ENCODE results near the gene MAN2C1.
"Not testable (repeated sequence)": the region's sequence is repeated elsewhere in the genome, so short reads cannot be mapped to it uniquely, and the experiment has no call there.

The MAN2C1 gene

GRCh38 chr15:75367913-75368688 is at the start of gene MAN2C1:
MAN2C1 (minus strand) TSS chr15:75368607; CDS start chr15:75368583, 24 bp downstream.
- Mint-ChIP-seq H3K27ac (peak within 1 kb of the TSS; percentile 93 to 95), H3K9me3 (no peaks in the 10 kb centered on the region), H3K4me1 (peaks cover 41% of the 10 kb centered on the region), H3K27me3 (no peaks in the 10 kb centered on the region), H3K4me3 (peak within 1 kb of the TSS; percentile 92 to 93)
- DNase-seq (peak; percentile 93 to 94), ATAC-seq (peak; percentile 92)

DNA sequence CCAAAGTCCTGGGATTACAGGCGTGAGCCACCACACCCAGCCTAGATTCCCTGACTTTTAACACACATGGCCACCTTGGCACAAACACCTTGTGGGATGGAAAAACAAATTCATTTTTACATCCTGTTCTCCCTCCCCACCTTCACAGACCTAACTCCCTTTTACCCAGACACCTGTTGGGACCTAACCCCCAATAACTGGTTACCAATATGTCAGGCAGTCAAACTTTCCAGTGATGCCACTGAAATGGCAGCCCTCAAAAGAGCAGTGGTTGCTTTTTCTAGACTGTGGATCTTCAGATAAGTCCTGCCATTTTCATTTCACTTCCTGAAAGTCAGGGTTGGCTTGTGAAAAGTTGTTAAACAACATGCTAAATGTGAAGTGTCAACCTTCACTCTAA is 48.2 kb upstream of the MAN2C1 start:
- no peaks in the 10 kb centered on the region for H3K27me3 Mint-ChIP-seq
- H3K4me1 Mint-ChIP-seq, result peaks cover 20% of the 10 kb centered on the region
- H3K4me3 Mint-ChIP-seq, result no peak overlapping the region
- ATAC-seq, result no peak
- H3K27ac Mint-ChIP-seq, result no peak overlapping the region
- DNase-seq, result no peak
- H3K9me3 Mint-ChIP-seq, result no peaks in the 10 kb centered on the region

DNA sequence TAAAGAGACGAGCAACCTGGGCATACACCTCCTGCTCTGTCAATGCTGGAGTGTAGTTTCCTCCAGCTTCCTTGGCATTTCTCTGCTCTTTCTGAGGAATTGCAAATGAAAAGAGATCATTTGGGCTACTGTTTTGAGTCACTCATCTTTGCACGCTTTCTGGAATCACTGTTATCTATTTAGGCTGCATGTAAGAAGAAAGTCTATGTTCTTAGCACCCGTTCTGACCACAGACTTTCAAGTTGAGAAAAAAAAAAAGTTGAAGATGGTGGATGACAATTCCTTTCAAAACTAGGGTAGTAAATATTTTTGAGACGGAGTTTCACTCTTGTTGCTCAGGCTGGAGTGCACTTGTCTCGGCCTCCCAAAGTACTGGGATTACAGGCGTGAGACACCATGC is 41.8 kb upstream of the MAN2C1 start:
- ATAC-seq (no peak), DNase-seq (no peak)
- Mint-ChIP-seq H3K4me3 (no peak overlapping the region), H3K9me3 (no peaks in the 10 kb centered on the region), H3K4me1 (peaks cover 38% of the 10 kb centered on the region), H3K27me3 (no peaks in the 10 kb centered on the region), H3K27ac (no peak overlapping the region)

GRCh38 chr15:75407083-75407482 is 38.7 kb upstream of the MAN2C1 start:
- Mint-ChIP-seq H3K4me3 (peak overlapping the region; percentile 32 to 52), H3K27ac (peak overlapping the region; percentile 52 to 65)
- peak; percentile 68 for ATAC-seq

DNA sequence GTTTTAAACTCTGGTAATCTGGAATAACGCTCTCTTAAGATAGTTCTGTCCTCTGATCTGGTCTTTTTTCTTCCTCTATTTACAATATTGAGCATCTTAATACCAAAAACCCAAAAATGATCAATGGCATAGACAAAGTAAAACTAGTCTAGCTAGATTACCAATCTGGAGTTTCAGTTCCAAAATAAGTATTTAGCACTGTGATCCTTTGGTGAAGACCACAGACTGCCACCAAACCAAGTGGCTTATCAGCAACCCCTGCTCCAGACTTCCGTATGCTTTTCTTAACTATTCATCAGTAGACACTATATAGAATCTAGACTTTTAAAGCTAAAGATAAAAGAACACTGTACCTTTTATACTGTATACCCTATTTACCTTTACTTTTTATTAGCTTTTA is 35.5 kb upstream of the MAN2C1 start:
- peak overlapping the region; percentile 79 to 81 for H3K27ac Mint-ChIP-seq
- H3K4me1 Mint-ChIP-seq, result peaks cover 29% of the 10 kb centered on the region
- H3K27me3 Mint-ChIP-seq, result no peaks in the 10 kb centered on the region
- H3K4me3 Mint-ChIP-seq, result no peak overlapping the region
- no peak for DNase-seq
- H3K9me3 Mint-ChIP-seq, result no peaks in the 10 kb centered on the region
- no peak for ATAC-seq

More at GRCh38 chr15:75407083-75407482, 38.7 kb upstream of the MAN2C1 start:
- no peak for DNase-seq
- no peaks in the 10 kb centered on the region for H3K27me3 Mint-ChIP-seq
- H3K9me3 Mint-ChIP-seq, result no peaks in the 10 kb centered on the region
- H3K4me1 Mint-ChIP-seq, result peaks cover 38% of the 10 kb centered on the region

GRCh38 chr15:75397494-75397893 is 29.1 kb upstream of the MAN2C1 start:
- no peak for DNase-seq
- no peak overlapping the region for H3K27ac Mint-ChIP-seq
- H3K4me1 Mint-ChIP-seq, result no peaks in the 10 kb centered on the region
- H3K9me3 Mint-ChIP-seq, result no peaks in the 10 kb centered on the region
- H3K27me3 Mint-ChIP-seq, result no peaks in the 10 kb centered on the region
- no peak overlapping the region for H3K4me3 Mint-ChIP-seq
- no peak for ATAC-seq

DNA sequence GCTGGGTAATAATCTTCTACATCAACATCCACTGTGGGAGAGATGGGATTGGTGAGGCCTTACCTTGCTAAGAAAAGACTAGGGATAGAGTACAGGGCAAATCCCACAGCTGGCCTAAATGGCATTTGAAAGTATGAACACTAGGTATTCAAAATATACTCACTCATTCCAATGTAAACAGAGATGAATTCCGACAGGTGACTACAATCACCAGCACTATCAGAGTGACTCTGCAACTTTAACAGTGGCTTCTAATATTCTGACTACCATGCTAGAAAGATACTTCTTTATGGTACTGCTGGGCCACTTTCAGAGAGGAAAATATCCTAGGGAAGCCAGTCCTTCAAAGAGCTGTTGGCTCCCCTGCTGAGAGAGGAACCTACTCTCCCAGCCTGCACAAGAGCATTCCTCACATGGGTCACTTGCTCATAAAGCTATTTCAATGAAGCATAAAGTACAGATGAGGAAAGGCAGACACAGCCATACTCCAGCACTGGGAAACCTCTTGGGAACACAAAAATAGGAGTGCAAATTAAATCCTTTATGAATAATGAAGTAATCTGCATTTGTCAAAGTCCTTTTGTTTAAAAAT is 21.5 kb upstream of the MAN2C1 start:
- no peak for DNase-seq
- no peak for ATAC-seq
- peaks cover 11% of the 10 kb centered on the region for H3K4me1 Mint-ChIP-seq
- H3K27me3 Mint-ChIP-seq, result no peaks in the 10 kb centered on the region
- no peaks in the 10 kb centered on the region for H3K9me3 Mint-ChIP-seq
- no peak overlapping the region for H3K27ac Mint-ChIP-seq
- H3K4me3 Mint-ChIP-seq, result no peak overlapping the region

GRCh38 chr15:75383986-75384385 is 15.6 kb upstream of the MAN2C1 start:
- not testable (repeated sequence) for H3K9me3 Mint-ChIP-seq, DNase-seq, ATAC-seq, H3K4me3 Mint-ChIP-seq, H3K27me3 Mint-ChIP-seq, H3K27ac Mint-ChIP-seq
- H3K4me1 Mint-ChIP-seq, result peaks cover 11% of the 10 kb centered on the region

GRCh38 chr15:75380773-75381172 is 12.4 kb upstream of the MAN2C1 start:
- no peaks in the 10 kb centered on the region for H3K4me1 Mint-ChIP-seq
- ATAC-seq (no peak), DNase-seq (no peak)
- no peaks in the 10 kb centered on the region for H3K27me3 Mint-ChIP-seq
- H3K4me3 Mint-ChIP-seq, result no peak overlapping the region
- H3K9me3 Mint-ChIP-seq, result no peaks in the 10 kb centered on the region
- H3K27ac Mint-ChIP-seq, result no peak overlapping the region

GRCh38 chr15:75371901-75372688 is 3.7 kb upstream of the MAN2C1 start:
- ATAC-seq, result no peak
- Mint-ChIP-seq H3K9me3 (no peaks in the 10 kb centered on the region), H3K27ac (peak overlapping the region in 1 of 2 donors; percentile 40)

GRCh38 chr15:75371486-75371885 is 3.1 kb upstream of the MAN2C1 start:
- no peak for ATAC-seq
- no peaks in the 10 kb centered on the region for H3K9me3 Mint-ChIP-seq

More at GRCh38 chr15:75371901-75372688, 3.7 kb upstream of the MAN2C1 start:
- Mint-ChIP-seq H3K4me3 (no peak overlapping the region), H3K4me1 (peaks cover 24% of the 10 kb centered on the region), H3K27me3 (no peaks in the 10 kb centered on the region)
- DNase-seq, result no peak

DNA sequence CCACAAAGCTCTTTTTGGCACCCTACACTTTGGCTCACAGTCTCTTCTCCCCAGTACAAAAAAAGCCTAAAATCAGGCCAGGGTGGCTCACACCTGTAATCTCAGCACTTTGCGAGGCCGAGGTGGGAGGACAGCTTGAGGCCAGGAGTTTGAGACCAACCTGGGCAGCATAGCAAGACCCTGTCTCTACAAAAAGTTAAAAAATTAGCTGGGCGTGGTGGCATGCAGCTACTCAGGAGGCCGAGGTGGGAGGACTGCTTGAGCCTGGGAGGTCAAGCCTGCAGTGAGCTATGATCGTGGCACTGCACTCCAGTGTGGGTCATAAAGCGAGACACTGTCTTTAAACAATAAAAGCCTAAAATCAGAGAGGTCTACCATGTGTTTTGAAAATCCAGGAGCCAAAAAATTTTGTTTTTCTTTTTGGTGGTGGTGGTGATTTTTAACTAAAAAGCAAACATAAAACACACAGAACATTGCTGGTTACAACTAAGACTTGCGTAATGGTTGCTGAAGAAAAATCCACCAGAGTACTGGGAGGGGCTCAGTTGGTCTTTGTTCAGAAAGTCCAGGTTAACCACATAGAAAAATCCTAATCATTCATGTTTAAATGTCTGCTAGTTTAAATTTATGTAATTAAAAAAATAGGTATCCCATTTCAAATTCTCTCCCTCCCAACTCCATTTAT is 1.6 kb upstream of the MAN2C1 start:
- ATAC-seq (no peak), DNase-seq (no peak)
- no peaks in the 10 kb centered on the region for H3K9me3 Mint-ChIP-seq
- H3K4me1 Mint-ChIP-seq, result peaks cover 34% of the 10 kb centered on the region
- H3K27me3 Mint-ChIP-seq, result no peaks in the 10 kb centered on the region
- H3K27ac Mint-ChIP-seq, result peak overlapping the region in 1 of 2 donors; percentile 14
- peak overlapping the region; percentile 23 to 92 for H3K4me3 Mint-ChIP-seq

More at GRCh38 chr15:75371486-75371885, 3.1 kb upstream of the MAN2C1 start:
- peaks cover 30% of the 10 kb centered on the region for H3K4me1 Mint-ChIP-seq
- H3K4me3 Mint-ChIP-seq, result no peak overlapping the region
- no peak overlapping the region for H3K27ac Mint-ChIP-seq
- no peak for DNase-seq
- H3K27me3 Mint-ChIP-seq, result no peaks in the 10 kb centered on the region

GRCh38 chr15:75368689-75369239 is 357 bp upstream of the MAN2C1 start:
- peak overlapping the region; percentile 93 to 95 for H3K27ac Mint-ChIP-seq
- peak overlapping the region; percentile 92 to 93 for H3K4me3 Mint-ChIP-seq
- ATAC-seq, result no peak
- no peak for DNase-seq
- peaks cover 41% of the 10 kb centered on the region for H3K4me1 Mint-ChIP-seq
- H3K9me3 Mint-ChIP-seq, result no peaks in the 10 kb centered on the region
- H3K27me3 Mint-ChIP-seq, result no peaks in the 10 kb centered on the region

GRCh38 chr15:75367406-75367912 is 948 bp downstream of the MAN2C1 start:
- Mint-ChIP-seq H3K4me3 (peak overlapping the region; percentile 92 to 93), H3K4me1 (peaks cover 41% of the 10 kb centered on the region), H3K27ac (peak overlapping the region in 1 of 2 donors; percentile 95), H3K9me3 (no peaks in the 10 kb centered on the region), H3K27me3 (no peaks in the 10 kb centered on the region)
- ATAC-seq, result no peak
- DNase-seq, result no peak

- Mint-ChIP-seq H3K4me1 (peaks cover 41% of the 10 kb centered on the region), H3K27me3 (no peaks in the 10 kb centered on the region), H3K4me3 (peak overlapping the region; percentile 24 to 35), H3K27ac (peak overlapping the region in 1 of 2 donors; percentile 48), H3K9me3 (no peaks in the 10 kb centered on the region)
- DNase-seq (no peak), ATAC-seq (no peak)
These were observed 1.4 kb downstream of the MAN2C1 start for GRCh38 chr15:75367006-75367405.
